PC-3 (cell line): ENCODE measurements around the gene ZBED4. TPM values are rescaled to one million over a fixed set of nuclear protein-coding genes. Genes with fewer than 3 reads are reported as not detected.

Source experiments
- ATAC-seq: fragments of 200-7000 bp; cut with Tn5 transposase; 2 replicates; pipeline ENCODE4 v1.9.1; 2020; ENCODE audit warnings: mild to moderate bottlenecking, moderate library complexity
- BruUV-seq: library from RNA; stranded (reverse); fragments of 400-500 nt; replicated peaks from 2 replicates; lab custom pipeline; 2021; lab: Mats Ljungman, UMichigan
- CTCF ChIA-PET: fragments of 300-600 bp; sonication (Branson Sonifier 250); formaldehyde crosslinking; loops from one replicate; lab custom pipeline; 2022; ENCODE audit warnings: antibody characterized with exemption; lab: Charles Lee
- POLR2A ChIA-PET: fragments of 300-600 bp; sonication (Branson Sonifier 250); formaldehyde crosslinking; loops from one replicate; lab custom pipeline; 2022; ENCODE audit warnings: antibody characterized with exemption; ENCODE audit not compliant: unreplicated experiment; lab: Charles Lee
- DNase-seq: peaks from one replicate; pipeline ENCODE4 v3.0.0-alpha.2; 2015
- H2AFZ ChIP-seq: fragments of 300-600 bp; sonication (generic); 2 replicates; pipeline ENCODE4 v1.6.0; 2016; ENCODE audit warnings: antibody characterized with exemption, low read length
- H3F3A ChIP-seq: fragments of 300-600 bp; sonication (generic); one replicate; pipeline ENCODE4 v1.6.0; 2017; ENCODE audit warnings: antibody characterized with exemption, low read length, control low read depth, mild to moderate bottlenecking; ENCODE audit not compliant: unreplicated experiment
- H3K27ac ChIP-seq: fragments of 300-600 bp; sonication (generic); 2 replicates; pipeline ENCODE4 v1.5.1; 2016; ENCODE audit warnings: mild to moderate bottlenecking, low read length
- H3K27me3 ChIP-seq: fragments of 300-600 bp; sonication (generic); 2 replicates; pipeline ENCODE4 v1.6.1; 2016; ENCODE audit warnings: low read length, mixed read lengths
- H3K36me3 ChIP-seq: fragments of 300-600 bp; sonication (generic); 2 replicates; pipeline ENCODE4 v1.6.1; 2016; ENCODE audit warnings: low read depth, mixed run types, low read length, mixed read lengths
- H3K4me1 ChIP-seq: fragments of 300-600 bp; sonication (generic); 2 replicates; pipeline ENCODE4 v1.5.1; 2016; ENCODE audit warnings: low read length; ENCODE audit not compliant: insufficient read depth
- H3K4me2 ChIP-seq: fragments of 300-600 bp; sonication (generic); 2 replicates; pipeline ENCODE4 v1.6.0; 2016; ENCODE audit warnings: low read length
- H3K4me3 ChIP-seq: fragments of 300-600 bp; sonication (generic); 2 replicates; pipeline ENCODE4 v1.5.1; 2016; ENCODE audit warnings: mild to moderate bottlenecking, low read length, mixed read lengths
- H3K79me2 ChIP-seq: fragments of 300-600 bp; sonication (generic); 2 replicates; pipeline ENCODE4 v1.6.1; 2017; ENCODE audit warnings: low read length, mixed read lengths
- H3K9ac ChIP-seq: fragments of 300-600 bp; sonication (generic); 2 replicates; pipeline ENCODE4 v1.6.0; 2016; ENCODE audit warnings: mild to moderate bottlenecking, low read length
- H3K9me2 ChIP-seq: fragments of 300-600 bp; sonication (generic); replicated peaks from 2 replicates; pipeline ENCODE4 v1.6.1; 2016; ENCODE audit warnings: mixed run types, low read length, mixed read lengths
- H3K9me3 ChIP-seq: fragments of 300-600 bp; sonication (generic); 2 replicates; pipeline ENCODE4 v1.6.1; 2016; ENCODE audit warnings: low read length, mixed read lengths
- H4K20me1 ChIP-seq: fragments of 300-600 bp; sonication (generic); 2 replicates; pipeline ENCODE4 v1.6.1; 2016; ENCODE audit warnings: low read length, mixed read lengths
- CTCF ChIP-seq: fragments of 300-600 bp; sonication (generic); conservative IDR thresholded peaks from 2 replicates; pipeline ENCODE4 v1.5.1; 2017; ENCODE audit warnings: antibody characterized with exemption, low read depth, mild to moderate bottlenecking, low read length
- EZH2 ChIP-seq: fragments of 300-600 bp; sonication (generic); IDR thresholded peaks from one replicate; pipeline ENCODE4 v1.6.1; 2017; ENCODE audit warnings: antibody characterized with exemption, mild to moderate bottlenecking, low read length; ENCODE audit not compliant: unreplicated experiment
- EZH2phosphoT487 ChIP-seq: fragments of 300-600 bp; sonication (generic); IDR thresholded peaks from 2 replicates; pipeline ENCODE4 v1.6.1; 2018; ENCODE audit warnings: mild to moderate bottlenecking, antibody characterized with exemption, low read length, borderline replicate concordance
- intact Hi-C: fragments of 100-400 bp; cut with micrococcal nuclease; formaldehyde crosslinking; loops from 2 replicates; pipeline ENCODE4 v1.9.0; 2023
- total RNA-seq: library from RNA; depleted of rRNA; stranded (reverse); fragments of >200 nt; gene quantifications from 2 replicates; pipeline ENCODE4 v1.2.3, GENCODE V29; 2014

ZBED4 gene
- total RNA-seq, 1 experiment from 2014 or later = 11.5 TPM

GRCh38 chr22:49869845-49870712 lies 16.4 kb downstream of the ZBED4 start:
- Histone ChIP-seq H3K27me3 (no peaks in the 10 kb centered on the region), H2AFZ (no peak overlapping the region)
- BruUV-seq = no TSS peak

GRCh38 chr22:49871482-49871881 lies 17.8 kb downstream of the ZBED4 start:
- no peak overlapping the region for H2AFZ ChIP-seq
- peaks cover 8% of the 10 kb centered on the region; the same call in 1 of the 2 replicates for H3K36me3 ChIP-seq
- H3K27me3 ChIP-seq = no peaks in the 10 kb centered on the region
- H4K20me1 ChIP-seq = 0 out of 2 replicates have a peak, but pooled peaks cover 3% of the 10 kb centered on the region
- intact Hi-C loops = no loop called here
- peaks cover 81% of the 10 kb centered on the region for H3K79me2 ChIP-seq
- CTCF ChIA-PET = no interaction called here
- no peak overlapping the region for H3K4me3 ChIP-seq
- no peaks in the 10 kb centered on the region for H3K9me2 ChIP-seq
- POLR2A ChIA-PET = no interaction called here
- H3F3A ChIP-seq = no peaks in the 10 kb centered on the region
- ATAC-seq = no peak
- H3K9ac ChIP-seq = no peak overlapping the region
- TF ChIP-seq EZH2phosphoT487 (no peak), CTCF (no peak), EZH2 (no peak)
- no TSS peak for BruUV-seq
- H3K4me1 ChIP-seq = no peaks in the 10 kb centered on the region
- DNase-seq = peak; percentile 6
- no peak overlapping the region for H3K27ac ChIP-seq
- H3K9me3 ChIP-seq = no peaks in the 10 kb centered on the region
- H3K4me2 ChIP-seq = no peak overlapping the region

More at GRCh38 chr22:49869845-49870712, 16.4 kb downstream of the ZBED4 start:
- TF ChIP-seq CTCF = no peak
- Histone ChIP-seq H4K20me1 (no peaks in the 10 kb centered on the region), H3K4me1 (no peaks in the 10 kb centered on the region), H3K9me2 (no peaks in the 10 kb centered on the region), H3K4me2 (no peak overlapping the region), H3K9me3 (no peaks in the 10 kb centered on the region), H3K27ac (no peak overlapping the region), H3K79me2 (peaks cover 87% of the 10 kb centered on the region), H3K9ac (no peak overlapping the region), H3K36me3 (peaks cover 13% of the 10 kb centered on the region; the same call in 1 of the 2 replicates), H3K4me3 (no peak overlapping the region), H3F3A (no peaks in the 10 kb centered on the region)
- ChIA-PET POLR2A (no interaction called here), CTCF (no interaction called here)
- ATAC-seq (no peak), DNase-seq (no peak)
- intact Hi-C loops = no loop called here

- DNase-seq = no peak
- no peaks in the 10 kb centered on the region for H3K9me3 ChIP-seq
- 0 out of 2 replicates have a peak, but pooled peaks cover 3% of the 10 kb centered on the region for H4K20me1 ChIP-seq
- H3K27me3 ChIP-seq = no peaks in the 10 kb centered on the region
- no peak for ATAC-seq
- H3K4me3 ChIP-seq = no peak overlapping the region
- H2AFZ ChIP-seq = no peak overlapping the region
- BruUV-seq = no TSS peak
- CTCF ChIA-PET = no interaction called here
- no peak overlapping the region for H3K9ac ChIP-seq
- H3K4me1 ChIP-seq = no peaks in the 10 kb centered on the region
- intact Hi-C loops = no loop called here
- POLR2A ChIA-PET = no interaction called here
- H3K36me3 ChIP-seq = peaks cover 8% of the 10 kb centered on the region; the same call in 1 of the 2 replicates
- no peak overlapping the region for H3K4me2 ChIP-seq
- peaks cover 77% of the 10 kb centered on the region for H3K79me2 ChIP-seq
- no peaks in the 10 kb centered on the region for H3K9me2 ChIP-seq
- H3F3A ChIP-seq = no peaks in the 10 kb centered on the region
- no peak for TF ChIP-seq EZH2
- no peak for TF ChIP-seq CTCF
- TF ChIP-seq EZH2phosphoT487 = no peak
- H3K27ac ChIP-seq = no peak overlapping the region
Observed at GRCh38 chr22:49872347-49872746, 18.7 kb downstream of the ZBED4 start.
